Glutamatergic neuron (in vitro differentiated cells): ENCODE results near the gene CD47. TPM values are rescaled to one million over a fixed set of nuclear protein-coding genes. Genes with fewer than 3 reads are reported as not detected.

ENCODE experiments used
- DNase-seq: peaks from one replicate; pipeline ENCODE4 v3.0.0; 2022
- H3K27ac Mint-ChIP-seq: one replicate; pipeline ENCODE4 v1.8.0; 2020; ENCODE audit warnings: mild to moderate bottlenecking, mixed read lengths, inconsistent platforms; ENCODE audit not compliant: unreplicated experiment
- H3K27me3 Mint-ChIP-seq: one replicate; pipeline ENCODE4 v1.8.0; 2020; ENCODE audit warnings: mild to moderate bottlenecking, moderate library complexity, mixed read lengths, inconsistent platforms; ENCODE audit not compliant: unreplicated experiment
- H3K36me3 Mint-ChIP-seq: one replicate; pipeline ENCODE4 v1.8.0; 2020; ENCODE audit warnings: mild to moderate bottlenecking, mixed read lengths, inconsistent platforms; ENCODE audit not compliant: unreplicated experiment
- H3K4me1 Mint-ChIP-seq: one replicate; pipeline ENCODE4 v1.8.0; 2020; ENCODE audit warnings: mild to moderate bottlenecking, low read depth, mixed read lengths, inconsistent platforms; ENCODE audit not compliant: unreplicated experiment
- H3K4me3 Mint-ChIP-seq: one replicate; pipeline ENCODE4 v1.8.0; 2020; ENCODE audit warnings: mild to moderate bottlenecking, mixed read lengths, inconsistent platforms; ENCODE audit not compliant: unreplicated experiment
- H3K9me3 Mint-ChIP-seq: one replicate; pipeline ENCODE4 v1.8.0; 2020; ENCODE audit warnings: mild to moderate bottlenecking, moderate library complexity, mixed read lengths, inconsistent platforms; ENCODE audit not compliant: unreplicated experiment
- CTCF ChIP-seq: fragments of 200-600 bp; sonication (generic); IDR thresholded peaks from one replicate; pipeline ENCODE4 v1.5.0; 2021; ENCODE audit not compliant: partially characterized antibody, unreplicated experiment
- total RNA-seq: library from RNA; stranded (reverse); fragmentation: NEBNext Ultra II Directional; extraction: Animal tissue kit (Norgen Biotek cat#: 25700); gene quantifications from one replicate; pipeline ENCODE4 v1.2.1, GENCODE V29; 2021; ENCODE audit not compliant: unreplicated experiment

CD47 gene
- total RNA-seq, 1 donor from 2014 or later, result 507 TPM

- Mint-ChIP-seq H3K27ac (no peak overlapping the region), H3K36me3 (no peaks in the 10 kb centered on the region), H3K4me1 (peaks cover 31% of the 10 kb centered on the region), H3K9me3 (peaks cover 5% of the 10 kb centered on the region), H3K27me3 (no peaks in the 10 kb centered on the region), H3K4me3 (no peak overlapping the region)
- no peak for TF ChIP-seq CTCF
- no peak for DNase-seq
These were observed 15.6 kb upstream of the CD47 start for GRCh38 chr3:108106449-108106848.

- Mint-ChIP-seq H3K4me1 (peaks cover 34% of the 10 kb centered on the region), H3K9me3 (peaks cover 6% of the 10 kb centered on the region), H3K27me3 (no peaks in the 10 kb centered on the region), H3K27ac (no peak overlapping the region), H3K36me3 (no peaks in the 10 kb centered on the region), H3K4me3 (no peak overlapping the region)
- DNase-seq, result no peak
- no peak for TF ChIP-seq CTCF
These were observed 15.2 kb upstream of the CD47 start for GRCh38 chr3:108106031-108106430.

DNA sequence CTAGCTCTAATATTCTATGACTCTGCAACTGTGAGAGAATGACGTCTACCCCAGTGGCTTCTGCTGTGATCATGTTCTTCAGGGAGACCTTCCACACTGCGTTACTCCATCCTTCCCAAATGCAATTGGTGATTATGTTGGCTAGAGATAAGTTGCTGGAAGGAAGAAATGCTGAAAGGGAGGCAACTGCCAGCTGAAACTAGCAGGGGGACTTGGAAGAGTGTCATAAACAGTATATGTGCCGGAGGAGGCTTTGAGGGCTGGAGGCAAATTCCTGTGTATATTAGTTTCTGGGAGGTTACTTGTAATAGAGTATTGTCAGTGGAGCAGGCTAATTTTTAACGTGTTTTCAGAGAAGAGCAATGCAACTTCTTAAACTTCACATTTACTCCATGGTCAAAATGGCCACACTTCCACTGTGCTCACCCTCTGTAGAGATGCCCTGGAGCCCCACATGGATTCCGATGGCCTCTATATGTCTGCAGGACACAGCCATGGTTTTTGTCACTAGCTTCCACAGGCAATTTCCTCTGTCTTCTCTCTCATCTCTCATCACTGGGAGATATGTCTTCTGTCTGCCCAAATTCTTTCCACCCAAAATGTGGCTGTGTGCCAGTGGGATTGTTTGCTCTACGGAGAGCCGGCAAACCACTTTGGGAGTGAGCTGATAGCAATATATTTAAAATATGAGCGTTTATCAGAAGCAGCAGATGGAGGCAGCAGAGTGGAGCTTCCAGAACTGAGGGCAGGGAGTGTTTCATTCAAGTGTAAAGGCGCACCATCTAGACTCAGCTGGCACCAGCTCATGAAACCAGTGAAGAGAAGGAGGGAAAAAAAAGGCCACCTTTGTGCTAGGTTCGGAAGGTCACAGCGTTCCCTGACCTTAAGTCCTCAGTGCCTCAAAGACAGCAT is 13.3 kb upstream of the CD47 start:
- Mint-ChIP-seq H3K9me3 (peaks cover 11% of the 10 kb centered on the region), H3K4me3 (peak overlapping the region; percentile 12), H3K27me3 (peaks cover 2% of the 10 kb centered on the region), H3K36me3 (no peaks in the 10 kb centered on the region), H3K27ac (peak overlapping the region; percentile 23), H3K4me1 (peaks cover 49% of the 10 kb centered on the region)
- TF ChIP-seq CTCF, result no peak
- DNase-seq, result no peak

DNA sequence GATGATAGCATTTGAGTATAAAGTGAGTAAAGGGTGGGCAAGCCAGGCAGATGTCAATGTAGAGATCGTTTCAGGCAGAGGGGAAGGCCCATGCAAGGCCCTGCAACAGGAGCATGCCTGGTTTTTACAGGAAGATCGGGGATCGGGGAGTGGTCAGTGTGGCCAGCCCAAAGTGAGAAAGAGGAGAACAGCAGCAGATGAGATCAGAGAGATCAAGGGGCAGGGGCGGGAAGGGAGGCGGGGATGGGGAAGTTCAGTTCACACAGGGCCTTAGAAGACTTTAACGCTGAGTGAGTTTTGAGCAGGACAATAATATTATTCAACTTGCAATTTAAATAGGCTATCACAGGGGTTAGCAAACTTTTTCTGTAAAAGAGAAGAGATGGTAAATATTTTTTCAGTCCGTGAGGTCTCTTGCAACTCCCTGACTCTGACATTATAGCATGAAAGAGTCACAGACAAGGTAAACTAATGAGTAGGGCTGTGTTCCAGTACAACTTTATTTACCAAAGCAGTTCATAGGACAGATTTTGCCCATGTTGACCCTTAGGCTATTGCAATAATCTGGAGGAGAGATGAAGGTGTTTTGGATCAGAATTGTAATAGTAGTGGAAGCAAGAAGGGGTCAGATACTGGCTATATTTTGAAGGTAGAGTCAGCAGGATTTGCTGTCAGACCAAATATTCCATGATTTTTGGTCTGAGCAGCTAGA is 12.4 kb upstream of the CD47 start:
- Mint-ChIP-seq H3K27ac (peak overlapping the region; percentile 60), H3K36me3 (no peaks in the 10 kb centered on the region), H3K4me3 (no peak overlapping the region), H3K4me1 (peaks cover 47% of the 10 kb centered on the region), H3K9me3 (peaks cover 8% of the 10 kb centered on the region), H3K27me3 (peaks cover 2% of the 10 kb centered on the region)
- no peak for TF ChIP-seq CTCF
- DNase-seq, result no peak
